ENCODE data around the gene PTTG1IP.

DNA sequence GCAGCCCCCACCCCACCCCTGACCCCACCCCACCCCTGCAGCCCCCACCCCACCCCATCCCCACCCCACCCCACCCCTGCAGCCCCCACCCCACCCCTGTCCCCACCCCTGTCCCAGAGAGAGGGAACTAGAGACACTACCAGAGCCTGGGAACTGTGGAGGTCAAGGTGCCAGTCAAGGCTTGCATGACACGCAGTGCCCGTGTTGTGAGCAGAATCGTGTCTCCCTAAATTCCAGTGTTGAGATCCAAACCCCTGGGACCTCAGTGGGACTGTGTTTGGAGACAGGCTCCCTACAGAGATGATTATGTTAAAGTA lies 37.2 kb downstream of the PTTG1IP start:
- TF ChIP-seq, protein P1, sequence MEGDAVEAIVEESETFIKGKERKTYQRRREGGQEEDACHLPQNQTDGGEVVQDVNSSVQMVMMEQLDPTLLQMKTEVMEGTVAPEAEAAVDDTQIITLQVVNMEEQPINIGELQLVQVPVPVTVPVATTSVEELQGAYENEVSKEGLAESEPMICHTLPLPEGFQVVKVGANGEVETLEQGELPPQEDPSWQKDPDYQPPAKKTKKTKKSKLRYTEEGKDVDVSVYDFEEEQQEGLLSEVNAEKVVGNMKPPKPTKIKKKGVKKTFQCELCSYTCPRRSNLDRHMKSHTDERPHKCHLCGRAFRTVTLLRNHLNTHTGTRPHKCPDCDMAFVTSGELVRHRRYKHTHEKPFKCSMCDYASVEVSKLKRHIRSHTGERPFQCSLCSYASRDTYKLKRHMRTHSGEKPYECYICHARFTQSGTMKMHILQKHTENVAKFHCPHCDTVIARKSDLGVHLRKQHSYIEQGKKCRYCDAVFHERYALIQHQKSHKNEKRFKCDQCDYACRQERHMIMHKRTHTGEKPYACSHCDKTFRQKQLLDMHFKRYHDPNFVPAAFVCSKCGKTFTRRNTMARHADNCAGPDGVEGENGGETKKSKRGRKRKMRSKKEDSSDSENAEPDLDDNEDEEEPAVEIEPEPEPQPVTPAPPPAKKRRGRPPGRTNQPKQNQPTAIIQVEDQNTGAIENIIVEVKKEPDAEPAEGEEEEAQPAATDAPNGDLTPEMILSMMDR (IDR thresholded peaks at IDR 0.05): no peak
- TF ChIP-seq POLR2A (IDR thresholded peaks at IDR 0.05): no peak

Measured in thyroid gland (tissue), 4 donors.